Measurements from ENCODE around the gene AREL1. TPM values are rescaled to one million over a fixed set of nuclear protein-coding genes. Genes with fewer than 3 reads are reported as not detected.

Gene AREL1
- polyA plus RNA-seq, 1 donor from 2014 or later = 30.4 TPM

DNA sequence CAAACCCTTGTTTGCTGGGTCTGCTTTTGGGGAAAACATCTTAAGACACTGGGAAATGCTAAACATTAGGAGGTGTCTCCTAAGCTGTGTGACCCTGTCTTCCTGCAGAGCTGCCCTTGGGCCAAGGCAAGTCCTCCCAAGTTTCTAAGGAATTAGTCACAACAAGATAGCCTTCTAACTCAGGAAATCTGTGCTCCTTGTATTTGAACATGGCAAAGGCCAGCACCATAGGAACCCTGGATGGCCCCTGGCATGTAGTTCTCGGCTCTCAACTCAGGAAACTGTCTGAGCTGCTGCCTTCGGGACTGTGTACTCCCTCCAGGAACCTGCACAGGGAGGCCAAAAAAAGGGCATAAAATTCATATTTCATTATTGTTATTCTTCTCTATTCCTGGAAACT lies 63.2 kb downstream of the AREL1 start:
- Histone ChIP-seq H2AFZ (ENCODE audit: low read depth, low read length) (no peak overlapping the region), H3K4me2 (ENCODE audit: low read length) (no peak overlapping the region), H3K9me3 (ENCODE audit: low read length) (no peaks in the 10 kb centered on the region), H3K79me2 (replicated peaks; ENCODE audit: insufficient read depth, low read length) (no peaks in the 10 kb centered on the region), H3K4me3 (ENCODE audit: low read length) (no peak overlapping the region), H4K20me1 (ENCODE audit: insufficient read depth) (no peaks in the 10 kb centered on the region), H3K9ac (ENCODE audit: low read length) (no peak overlapping the region), H3K36me3 (ENCODE audit: insufficient read depth, low read length) (no peaks in the 10 kb centered on the region), H3K9me2 (ENCODE audit: insufficient read depth, low read length) (no peaks in the 10 kb centered on the region), H3K27me3 (ENCODE audit: insufficient read depth, low read depth, low read length) (no peaks in the 10 kb centered on the region), H3F3A (ENCODE audit: insufficient read depth, low read length, poor library complexity, severe bottlenecking) (no peaks in the 10 kb centered on the region), H3K27ac (ENCODE audit: low read length) (no peak overlapping the region)
- TF ChIP-seq POLR2AphosphoS5 (IDR thresholded peaks at IDR 0.05) = no peak
- TF ChIP-seq MXI1 (conservative IDR thresholded peaks at IDR 0.05; ENCODE audit: poor library complexity, severe bottlenecking) = no peak
- TF ChIP-seq, protein P1, sequence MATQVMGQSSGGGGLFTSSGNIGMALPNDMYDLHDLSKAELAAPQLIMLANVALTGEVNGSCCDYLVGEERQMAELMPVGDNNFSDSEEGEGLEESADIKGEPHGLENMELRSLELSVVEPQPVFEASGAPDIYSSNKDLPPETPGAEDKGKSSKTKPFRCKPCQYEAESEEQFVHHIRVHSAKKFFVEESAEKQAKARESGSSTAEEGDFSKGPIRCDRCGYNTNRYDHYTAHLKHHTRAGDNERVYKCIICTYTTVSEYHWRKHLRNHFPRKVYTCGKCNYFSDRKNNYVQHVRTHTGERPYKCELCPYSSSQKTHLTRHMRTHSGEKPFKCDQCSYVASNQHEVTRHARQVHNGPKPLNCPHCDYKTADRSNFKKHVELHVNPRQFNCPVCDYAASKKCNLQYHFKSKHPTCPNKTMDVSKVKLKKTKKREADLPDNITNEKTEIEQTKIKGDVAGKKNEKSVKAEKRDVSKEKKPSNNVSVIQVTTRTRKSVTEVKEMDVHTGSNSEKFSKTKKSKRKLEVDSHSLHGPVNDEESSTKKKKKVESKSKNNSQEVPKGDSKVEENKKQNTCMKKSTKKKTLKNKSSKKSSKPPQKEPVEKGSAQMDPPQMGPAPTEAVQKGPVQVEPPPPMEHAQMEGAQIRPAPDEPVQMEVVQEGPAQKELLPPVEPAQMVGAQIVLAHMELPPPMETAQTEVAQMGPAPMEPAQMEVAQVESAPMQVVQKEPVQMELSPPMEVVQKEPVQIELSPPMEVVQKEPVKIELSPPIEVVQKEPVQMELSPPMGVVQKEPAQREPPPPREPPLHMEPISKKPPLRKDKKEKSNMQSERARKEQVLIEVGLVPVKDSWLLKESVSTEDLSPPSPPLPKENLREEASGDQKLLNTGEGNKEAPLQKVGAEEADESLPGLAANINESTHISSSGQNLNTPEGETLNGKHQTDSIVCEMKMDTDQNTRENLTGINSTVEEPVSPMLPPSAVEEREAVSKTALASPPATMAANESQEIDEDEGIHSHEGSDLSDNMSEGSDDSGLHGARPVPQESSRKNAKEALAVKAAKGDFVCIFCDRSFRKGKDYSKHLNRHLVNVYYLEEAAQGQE (IDR thresholded peaks at IDR 0.05; ENCODE audit: borderline replicate concordance) = no peak
- TF ChIP-seq EZH2 (IDR thresholded peaks at IDR 0.05; ENCODE audit: borderline replicate concordance, insufficient read depth, low read length, poor library complexity, severe bottlenecking) = no peak
- no peak for TF ChIP-seq SMC3 (conservative IDR thresholded peaks at IDR 0.05; ENCODE audit: poor library complexity)
- no peak for TF ChIP-seq RAD21 (conservative IDR thresholded peaks at IDR 0.05)
- no peak for TF ChIP-seq TAF1 (IDR thresholded peaks at IDR 0.05; ENCODE audit: low read depth)
- no peak for TF ChIP-seq EP300 (conservative IDR thresholded peaks at IDR 0.05; ENCODE audit: poor library complexity, severe bottlenecking)
- TF ChIP-seq, protein P2, sequence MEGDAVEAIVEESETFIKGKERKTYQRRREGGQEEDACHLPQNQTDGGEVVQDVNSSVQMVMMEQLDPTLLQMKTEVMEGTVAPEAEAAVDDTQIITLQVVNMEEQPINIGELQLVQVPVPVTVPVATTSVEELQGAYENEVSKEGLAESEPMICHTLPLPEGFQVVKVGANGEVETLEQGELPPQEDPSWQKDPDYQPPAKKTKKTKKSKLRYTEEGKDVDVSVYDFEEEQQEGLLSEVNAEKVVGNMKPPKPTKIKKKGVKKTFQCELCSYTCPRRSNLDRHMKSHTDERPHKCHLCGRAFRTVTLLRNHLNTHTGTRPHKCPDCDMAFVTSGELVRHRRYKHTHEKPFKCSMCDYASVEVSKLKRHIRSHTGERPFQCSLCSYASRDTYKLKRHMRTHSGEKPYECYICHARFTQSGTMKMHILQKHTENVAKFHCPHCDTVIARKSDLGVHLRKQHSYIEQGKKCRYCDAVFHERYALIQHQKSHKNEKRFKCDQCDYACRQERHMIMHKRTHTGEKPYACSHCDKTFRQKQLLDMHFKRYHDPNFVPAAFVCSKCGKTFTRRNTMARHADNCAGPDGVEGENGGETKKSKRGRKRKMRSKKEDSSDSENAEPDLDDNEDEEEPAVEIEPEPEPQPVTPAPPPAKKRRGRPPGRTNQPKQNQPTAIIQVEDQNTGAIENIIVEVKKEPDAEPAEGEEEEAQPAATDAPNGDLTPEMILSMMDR (IDR thresholded peaks at IDR 0.05; ENCODE audit: poor library complexity, severe bottlenecking) = no peak

DNA sequence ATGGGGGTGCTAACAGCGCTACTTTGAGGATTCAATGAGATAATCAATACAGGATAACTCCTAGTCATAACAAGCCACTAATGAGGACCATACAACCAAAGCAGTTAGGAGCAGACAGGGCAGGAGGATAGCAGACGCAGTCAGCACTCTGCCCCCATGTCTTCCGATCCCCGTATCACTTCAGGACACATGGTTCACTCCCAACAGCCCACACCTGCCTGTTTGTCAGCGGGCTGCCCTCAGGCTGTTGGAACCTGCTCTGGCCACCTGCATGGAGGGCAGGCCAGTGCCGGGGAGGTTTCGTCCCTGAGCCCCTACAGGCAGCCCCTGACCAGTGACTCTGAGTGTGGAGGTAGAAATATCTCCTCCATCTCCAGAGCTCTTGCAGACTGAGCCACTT lies 63.7 kb downstream of the AREL1 start:
- no peaks in the 10 kb centered on the region for H3F3A ChIP-seq (ENCODE audit: insufficient read depth, low read length, poor library complexity, severe bottlenecking)
- H3K79me2 ChIP-seq (replicated peaks; ENCODE audit: insufficient read depth, low read length) = no peaks in the 10 kb centered on the region
- no peaks in the 10 kb centered on the region for H3K36me3 ChIP-seq (ENCODE audit: insufficient read depth, low read length)
- no peak overlapping the region for H3K27ac ChIP-seq (ENCODE audit: low read length)
- no peaks in the 10 kb centered on the region for H3K9me3 ChIP-seq (ENCODE audit: low read length)
- no peak for TF ChIP-seq SMC3 (conservative IDR thresholded peaks at IDR 0.05; ENCODE audit: poor library complexity)
- TF ChIP-seq EZH2 (IDR thresholded peaks at IDR 0.05; ENCODE audit: borderline replicate concordance, insufficient read depth, low read length, poor library complexity, severe bottlenecking) = no peak
- TF ChIP-seq, protein P2 (IDR thresholded peaks at IDR 0.05; ENCODE audit: poor library complexity, severe bottlenecking) = no peak
- TF ChIP-seq, protein P1 (IDR thresholded peaks at IDR 0.05; ENCODE audit: borderline replicate concordance) = no peak
- TF ChIP-seq TAF1 (IDR thresholded peaks at IDR 0.05; ENCODE audit: low read depth) = no peak
- TF ChIP-seq EP300 (conservative IDR thresholded peaks at IDR 0.05; ENCODE audit: poor library complexity, severe bottlenecking) = no peak
- no peak for TF ChIP-seq POLR2AphosphoS5 (IDR thresholded peaks at IDR 0.05)
- no peak for TF ChIP-seq RAD21 (conservative IDR thresholded peaks at IDR 0.05)
- TF ChIP-seq MXI1 (conservative IDR thresholded peaks at IDR 0.05; ENCODE audit: poor library complexity, severe bottlenecking) = no peak
- H3K9ac ChIP-seq (ENCODE audit: low read length) = no peak overlapping the region
- H4K20me1 ChIP-seq (ENCODE audit: insufficient read depth) = no peaks in the 10 kb centered on the region
- no peak overlapping the region for H2AFZ ChIP-seq (ENCODE audit: low read depth, low read length)
- no peak overlapping the region for H3K4me2 ChIP-seq (ENCODE audit: low read length)
- no peak overlapping the region for H3K4me3 ChIP-seq (ENCODE audit: low read length)
- no peaks in the 10 kb centered on the region for H3K27me3 ChIP-seq (ENCODE audit: insufficient read depth, low read depth, low read length)
- no peaks in the 10 kb centered on the region for H3K9me2 ChIP-seq (ENCODE audit: insufficient read depth, low read length)

Data from neural cell (in vitro differentiated cells).